A549 treated with AZD9567 at 1 μM for 4 hours (cell line): Measurements from ENCODE around the gene FAM229B. TPM values are rescaled to one million over a fixed set of nuclear protein-coding genes. Genes with fewer than 3 reads are reported as not detected.

Source experiments
- total RNA-seq: library from RNA; stranded (reverse); fragments of 200-300 nt; extraction: Qiagen RNA extraction; gene quantifications from 5 replicates; pipeline ENCODE4 v1.2.3, GENCODE V29; 2022; ENCODE audit not compliant: insufficient read depth

FAM229B gene
- 4.3 to 11.0 TPM (median 9.7 TPM) in 5 replicates for total RNA-seq

GRCh38 chr6:112087136-112087911, at the start of gene FAM229B, which contains the start of gene TUBE1:
Gene FAM229B (plus strand): TSS chr6:112087591. CDS start chr6:112099284, 11,693 bp downstream.
Gene TUBE1 (minus strand): TSS chr6:112087482. CDS start chr6:112087434, 48 bp downstream.

GRCh38 chr6:112054001-112054400, 33.4 kb upstream of the FAM229B start, which contains the start of gene CCN6:
Gene CCN6 (plus strand): TSS chr6:112054104. CDS start chr6:112054358, 254 bp downstream.

Other genes starting within 250 kb of the FAM229B start
- 3.1 to 8.9 TPM (median 3.9 TPM) in 5 replicates for gene FYN, start 214.1 kb upstream of the FAM229B start, total RNA-seq
- gene CCN6, start 33.5 kb upstream of the FAM229B start, total RNA-seq, result not detected in 5 replicates
- 6.6 to 10.3 TPM (median 7.1 TPM) in 5 replicates for gene TUBE1, start 109 bp upstream of the FAM229B start, total RNA-seq
- 0.84 to 6.2 TPM (median 1.00 TPM) in 5 replicates for gene LAMA4, start 167.0 kb downstream of the FAM229B start, total RNA-seq